ENCODE results near the gene CYP1B1. TPM values are rescaled to one million over a fixed set of nuclear protein-coding genes. Genes with fewer than 3 reads are reported as not detected.

The CYP1B1 gene
- total RNA-seq, 1 experiment from 2014 or later: 4.2 TPM

DNA sequence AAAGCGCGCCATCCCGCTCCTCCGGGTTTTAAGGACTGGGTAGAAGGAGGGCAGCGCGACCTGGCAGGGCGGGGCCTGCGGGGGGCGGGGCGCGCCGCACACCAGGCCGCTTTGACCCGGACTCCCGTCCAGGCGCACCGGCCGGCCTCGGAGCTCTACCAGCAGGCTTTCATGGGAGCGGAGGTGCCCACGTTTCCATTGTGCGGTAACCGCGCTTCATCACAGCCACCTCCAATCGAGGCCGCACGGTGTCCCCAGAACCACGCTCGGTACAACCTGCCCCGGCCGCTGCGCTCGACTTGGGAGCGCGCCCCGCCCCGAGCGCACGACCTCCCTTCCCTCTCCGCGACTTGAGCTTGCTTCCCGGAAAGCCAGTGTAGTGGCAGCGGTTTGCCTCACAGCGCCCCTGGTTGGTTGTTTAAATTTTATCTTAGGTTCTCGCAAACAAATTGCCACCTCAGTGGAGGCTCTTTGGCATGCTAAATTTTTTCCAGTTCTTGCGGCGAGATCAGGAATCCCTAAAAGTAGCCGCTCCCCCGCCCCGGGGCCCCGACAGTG is 280 bp upstream of the CYP1B1 start:
- H3K4me3 Mint-ChIP-seq: peak overlapping the region; percentile 73
- H3K4me1 Mint-ChIP-seq: peaks cover 67% of the 10 kb centered on the region
- POLR2A ChIA-PET: interaction anchor here (0.6 to 1.3 kb wide), 5 partner anchors 22 to 1107 kb away, joined by 3 to 5 read pairs (median 4); no protein-coding TSS in a partner anchor
- H3K27me3 Mint-ChIP-seq (ENCODE audit: low read depth): peaks cover 71% of the 10 kb centered on the region
- CTCF ChIA-PET: interaction anchor here (0.6 to 5.4 kb wide), 46 partner anchors 8 to 1289 kb away, joined by 3 to 49 read pairs (median 4); partner anchors contain the start of genes ATL2 and RMDN2
- TF ChIP-seq FOXP1 (CRISPR knock-in tag; IDR thresholded peaks at IDR 0.05; ENCODE audit: borderline replicate concordance): peak; percentile 71; the same call in 1 of the 2 replicates
- peak; percentile 78 for TF ChIP-seq TEAD1 (CRISPR knock-in tag; IDR thresholded peaks at IDR 0.05)
- TF ChIP-seq, protein P1, sequence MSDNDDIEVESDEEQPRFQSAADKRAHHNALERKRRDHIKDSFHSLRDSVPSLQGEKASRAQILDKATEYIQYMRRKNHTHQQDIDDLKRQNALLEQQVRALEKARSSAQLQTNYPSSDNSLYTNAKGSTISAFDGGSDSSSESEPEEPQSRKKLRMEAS (CRISPR knock-in tag; IDR thresholded peaks at IDR 0.05): peak; percentile 84
- TF ChIP-seq ZNF138 (CRISPR knock-in tag; conservative IDR thresholded peaks at IDR 0.05): peak; percentile 19; the same call in 1 of the 2 replicates
- TF ChIP-seq CREM (CRISPR knock-in tag; IDR thresholded peaks at IDR 0.05): peak; percentile 33; the same call in 1 of the 2 replicates
- TF ChIP-seq, protein P2, sequence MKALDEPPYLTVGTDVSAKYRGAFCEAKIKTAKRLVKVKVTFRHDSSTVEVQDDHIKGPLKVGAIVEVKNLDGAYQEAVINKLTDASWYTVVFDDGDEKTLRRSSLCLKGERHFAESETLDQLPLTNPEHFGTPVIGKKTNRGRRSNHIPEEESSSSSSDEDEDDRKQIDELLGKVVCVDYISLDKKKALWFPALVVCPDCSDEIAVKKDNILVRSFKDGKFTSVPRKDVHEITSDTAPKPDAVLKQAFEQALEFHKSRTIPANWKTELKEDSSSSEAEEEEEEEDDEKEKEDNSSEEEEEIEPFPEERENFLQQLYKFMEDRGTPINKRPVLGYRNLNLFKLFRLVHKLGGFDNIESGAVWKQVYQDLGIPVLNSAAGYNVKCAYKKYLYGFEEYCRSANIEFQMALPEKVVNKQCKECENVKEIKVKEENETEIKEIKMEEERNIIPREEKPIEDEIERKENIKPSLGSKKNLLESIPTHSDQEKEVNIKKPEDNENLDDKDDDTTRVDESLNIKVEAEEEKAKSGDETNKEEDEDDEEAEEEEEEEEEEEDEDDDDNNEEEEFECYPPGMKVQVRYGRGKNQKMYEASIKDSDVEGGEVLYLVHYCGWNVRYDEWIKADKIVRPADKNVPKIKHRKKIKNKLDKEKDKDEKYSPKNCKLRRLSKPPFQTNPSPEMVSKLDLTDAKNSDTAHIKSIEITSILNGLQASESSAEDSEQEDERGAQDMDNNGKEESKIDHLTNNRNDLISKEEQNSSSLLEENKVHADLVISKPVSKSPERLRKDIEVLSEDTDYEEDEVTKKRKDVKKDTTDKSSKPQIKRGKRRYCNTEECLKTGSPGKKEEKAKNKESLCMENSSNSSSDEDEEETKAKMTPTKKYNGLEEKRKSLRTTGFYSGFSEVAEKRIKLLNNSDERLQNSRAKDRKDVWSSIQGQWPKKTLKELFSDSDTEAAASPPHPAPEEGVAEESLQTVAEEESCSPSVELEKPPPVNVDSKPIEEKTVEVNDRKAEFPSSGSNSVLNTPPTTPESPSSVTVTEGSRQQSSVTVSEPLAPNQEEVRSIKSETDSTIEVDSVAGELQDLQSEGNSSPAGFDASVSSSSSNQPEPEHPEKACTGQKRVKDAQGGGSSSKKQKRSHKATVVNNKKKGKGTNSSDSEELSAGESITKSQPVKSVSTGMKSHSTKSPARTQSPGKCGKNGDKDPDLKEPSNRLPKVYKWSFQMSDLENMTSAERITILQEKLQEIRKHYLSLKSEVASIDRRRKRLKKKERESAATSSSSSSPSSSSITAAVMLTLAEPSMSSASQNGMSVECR (CRISPR knock-in tag; IDR thresholded peaks at IDR 0.05; ENCODE audit: borderline replicate concordance): peak; percentile 80; the same call in 1 of the 2 replicates
- TF ChIP-seq GABPB1 (CRISPR knock-in tag; IDR thresholded peaks at IDR 0.05): no peak
- TF ChIP-seq, protein P3, sequence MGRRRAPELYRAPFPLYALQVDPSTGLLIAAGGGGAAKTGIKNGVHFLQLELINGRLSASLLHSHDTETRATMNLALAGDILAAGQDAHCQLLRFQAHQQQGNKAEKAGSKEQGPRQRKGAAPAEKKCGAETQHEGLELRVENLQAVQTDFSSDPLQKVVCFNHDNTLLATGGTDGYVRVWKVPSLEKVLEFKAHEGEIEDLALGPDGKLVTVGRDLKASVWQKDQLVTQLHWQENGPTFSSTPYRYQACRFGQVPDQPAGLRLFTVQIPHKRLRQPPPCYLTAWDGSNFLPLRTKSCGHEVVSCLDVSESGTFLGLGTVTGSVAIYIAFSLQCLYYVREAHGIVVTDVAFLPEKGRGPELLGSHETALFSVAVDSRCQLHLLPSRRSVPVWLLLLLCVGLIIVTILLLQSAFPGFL (CRISPR knock-in tag; IDR thresholded peaks at IDR 0.05; ENCODE audit: borderline replicate concordance): no peak
- TF ChIP-seq, protein P4, sequence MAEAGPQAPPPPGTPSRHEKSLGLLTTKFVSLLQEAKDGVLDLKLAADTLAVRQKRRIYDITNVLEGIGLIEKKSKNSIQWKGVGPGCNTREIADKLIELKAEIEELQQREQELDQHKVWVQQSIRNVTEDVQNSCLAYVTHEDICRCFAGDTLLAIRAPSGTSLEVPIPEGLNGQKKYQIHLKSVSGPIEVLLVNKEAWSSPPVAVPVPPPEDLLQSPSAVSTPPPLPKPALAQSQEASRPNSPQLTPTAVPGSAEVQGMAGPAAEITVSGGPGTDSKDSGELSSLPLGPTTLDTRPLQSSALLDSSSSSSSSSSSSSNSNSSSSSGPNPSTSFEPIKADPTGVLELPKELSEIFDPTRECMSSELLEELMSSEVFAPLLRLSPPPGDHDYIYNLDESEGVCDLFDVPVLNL (CRISPR knock-in tag; IDR thresholded peaks at IDR 0.05; ENCODE audit: borderline replicate concordance, low read depth): no peak
- TF ChIP-seq, protein P5, sequence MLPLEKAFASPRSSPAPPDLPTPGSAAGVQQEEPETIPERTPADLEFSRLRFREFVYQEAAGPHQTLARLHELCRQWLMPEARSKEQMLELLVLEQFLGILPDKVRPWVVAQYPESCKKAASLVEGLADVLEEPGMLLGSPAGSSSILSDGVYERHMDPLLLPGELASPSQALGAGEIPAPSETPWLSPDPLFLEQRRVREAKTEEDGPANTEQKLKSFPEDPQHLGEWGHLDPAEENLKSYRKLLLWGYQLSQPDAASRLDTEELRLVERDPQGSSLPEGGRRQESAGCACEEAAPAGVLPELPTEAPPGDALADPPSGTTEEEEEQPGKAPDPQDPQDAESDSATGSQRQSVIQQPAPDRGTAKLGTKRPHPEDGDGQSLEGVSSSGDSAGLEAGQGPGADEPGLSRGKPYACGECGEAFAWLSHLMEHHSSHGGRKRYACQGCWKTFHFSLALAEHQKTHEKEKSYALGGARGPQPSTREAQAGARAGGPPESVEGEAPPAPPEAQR (CRISPR knock-in tag; IDR thresholded peaks at IDR 0.05): no peak
- TF ChIP-seq CBFB (CRISPR knock-in tag; IDR thresholded peaks at IDR 0.05; ENCODE audit: low read depth): no peak; the same call in 1 of the 2 replicates
- 0 out of 2 replicates have a peak, but pooled peaks have one; percentile 21 for TF ChIP-seq TEAD4 (CRISPR knock-in tag; IDR thresholded peaks at IDR 0.05)
- TF ChIP-seq ZBTB21 (CRISPR knock-in tag; IDR thresholded peaks at IDR 0.05; ENCODE audit: borderline replicate concordance): peak; percentile 16; the same call in 1 of the 2 replicates
- TF ChIP-seq, protein P6, sequence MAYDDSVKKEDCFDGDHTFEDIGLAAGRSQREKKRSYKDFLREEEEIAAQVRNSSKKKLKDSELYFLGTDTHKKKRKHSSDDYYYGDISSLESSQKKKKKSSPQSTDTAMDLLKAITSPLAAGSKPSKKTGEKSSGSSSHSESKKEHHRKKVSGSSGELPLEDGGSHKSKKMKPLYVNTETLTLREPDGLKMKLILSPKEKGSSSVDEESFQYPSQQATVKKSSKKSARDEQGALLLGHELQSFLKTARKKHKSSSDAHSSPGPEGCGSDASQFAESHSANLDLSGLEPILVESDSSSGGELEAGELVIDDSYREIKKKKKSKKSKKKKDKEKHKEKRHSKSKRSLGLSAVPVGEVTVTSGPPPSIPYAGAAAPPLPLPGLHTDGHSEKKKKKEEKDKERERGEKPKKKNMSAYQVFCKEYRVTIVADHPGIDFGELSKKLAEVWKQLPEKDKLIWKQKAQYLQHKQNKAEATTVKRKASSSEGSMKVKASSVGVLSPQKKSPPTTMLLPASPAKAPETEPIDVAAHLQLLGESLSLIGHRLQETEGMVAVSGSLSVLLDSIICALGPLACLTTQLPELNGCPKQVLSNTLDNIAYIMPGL (CRISPR knock-in tag; IDR thresholded peaks at IDR 0.05): peak; percentile 47; the same call in 1 of the 2 replicates
- TF ChIP-seq, protein P7, sequence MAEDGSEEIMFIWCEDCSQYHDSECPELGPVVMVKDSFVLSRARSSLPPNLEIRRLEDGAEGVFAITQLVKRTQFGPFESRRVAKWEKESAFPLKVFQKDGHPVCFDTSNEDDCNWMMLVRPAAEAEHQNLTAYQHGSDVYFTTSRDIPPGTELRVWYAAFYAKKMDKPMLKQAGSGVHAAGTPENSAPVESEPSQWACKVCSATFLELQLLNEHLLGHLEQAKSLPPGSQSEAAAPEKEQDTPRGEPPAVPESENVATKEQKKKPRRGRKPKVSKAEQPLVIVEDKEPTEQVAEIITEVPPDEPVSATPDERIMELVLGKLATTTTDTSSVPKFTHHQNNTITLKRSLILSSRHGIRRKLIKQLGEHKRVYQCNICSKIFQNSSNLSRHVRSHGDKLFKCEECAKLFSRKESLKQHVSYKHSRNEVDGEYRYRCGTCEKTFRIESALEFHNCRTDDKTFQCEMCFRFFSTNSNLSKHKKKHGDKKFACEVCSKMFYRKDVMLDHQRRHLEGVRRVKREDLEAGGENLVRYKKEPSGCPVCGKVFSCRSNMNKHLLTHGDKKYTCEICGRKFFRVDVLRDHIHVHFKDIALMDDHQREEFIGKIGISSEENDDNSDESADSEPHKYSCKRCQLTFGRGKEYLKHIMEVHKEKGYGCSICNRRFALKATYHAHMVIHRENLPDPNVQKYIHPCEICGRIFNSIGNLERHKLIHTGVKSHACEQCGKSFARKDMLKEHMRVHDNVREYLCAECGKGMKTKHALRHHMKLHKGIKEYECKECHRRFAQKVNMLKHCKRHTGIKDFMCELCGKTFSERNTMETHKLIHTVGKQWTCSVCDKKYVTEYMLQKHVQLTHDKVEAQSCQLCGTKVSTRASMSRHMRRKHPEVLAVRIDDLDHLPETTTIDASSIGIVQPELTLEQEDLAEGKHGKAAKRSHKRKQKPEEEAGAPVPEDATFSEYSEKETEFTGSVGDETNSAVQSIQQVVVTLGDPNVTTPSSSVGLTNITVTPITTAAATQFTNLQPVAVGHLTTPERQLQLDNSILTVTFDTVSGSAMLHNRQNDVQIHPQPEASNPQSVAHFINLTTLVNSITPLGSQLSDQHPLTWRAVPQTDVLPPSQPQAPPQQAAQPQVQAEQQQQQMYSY (CRISPR knock-in tag; IDR thresholded peaks at IDR 0.05): peak; percentile 70
- no peak overlapping the region for H3K27ac Mint-ChIP-seq
- 0 out of 2 replicates have a peak, but pooled peaks cover 3% of the 10 kb centered on the region for H3K36me3 Mint-ChIP-seq
- H3K9me3 Mint-ChIP-seq: no peaks in the 10 kb centered on the region
- ATAC-seq (peak; percentile 73), DNase-seq (ENCODE audit: low spot score) (peak; percentile 83)

All from WTC11 (cell line).